GM19463 (cell line): ENCODE data around the gene ARFRP1.

Source experiments
- ATAC-seq: cut with Tn5 transposase; IDR thresholded peaks from one replicate; pipeline ENCODE4 v1.9.1; 2021; ENCODE audit warnings: mild to moderate bottlenecking, moderate library complexity; ENCODE audit not compliant: unreplicated experiment

ARFRP1 gene

DNA sequence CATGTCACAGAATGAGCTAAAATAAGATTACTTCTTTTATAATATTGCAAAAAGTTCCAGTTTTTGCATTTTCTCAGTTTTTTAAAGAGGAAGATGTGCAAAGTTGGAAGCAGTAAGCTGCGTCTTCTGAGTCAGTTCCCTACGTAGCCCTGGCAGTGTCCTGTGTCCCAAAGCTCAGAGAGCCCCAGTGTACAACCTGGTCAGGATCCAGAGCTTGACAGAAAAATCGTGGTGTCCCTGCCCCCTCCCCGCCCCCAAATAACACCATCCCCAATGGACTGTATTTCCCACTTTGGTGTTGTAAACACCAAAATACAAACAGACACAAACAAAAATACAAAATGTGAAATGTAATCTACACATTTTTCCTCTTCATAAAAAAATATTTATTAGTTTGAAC is 36.4 kb upstream of the ARFRP1 start:
- ATAC-seq = no peak

DNA sequence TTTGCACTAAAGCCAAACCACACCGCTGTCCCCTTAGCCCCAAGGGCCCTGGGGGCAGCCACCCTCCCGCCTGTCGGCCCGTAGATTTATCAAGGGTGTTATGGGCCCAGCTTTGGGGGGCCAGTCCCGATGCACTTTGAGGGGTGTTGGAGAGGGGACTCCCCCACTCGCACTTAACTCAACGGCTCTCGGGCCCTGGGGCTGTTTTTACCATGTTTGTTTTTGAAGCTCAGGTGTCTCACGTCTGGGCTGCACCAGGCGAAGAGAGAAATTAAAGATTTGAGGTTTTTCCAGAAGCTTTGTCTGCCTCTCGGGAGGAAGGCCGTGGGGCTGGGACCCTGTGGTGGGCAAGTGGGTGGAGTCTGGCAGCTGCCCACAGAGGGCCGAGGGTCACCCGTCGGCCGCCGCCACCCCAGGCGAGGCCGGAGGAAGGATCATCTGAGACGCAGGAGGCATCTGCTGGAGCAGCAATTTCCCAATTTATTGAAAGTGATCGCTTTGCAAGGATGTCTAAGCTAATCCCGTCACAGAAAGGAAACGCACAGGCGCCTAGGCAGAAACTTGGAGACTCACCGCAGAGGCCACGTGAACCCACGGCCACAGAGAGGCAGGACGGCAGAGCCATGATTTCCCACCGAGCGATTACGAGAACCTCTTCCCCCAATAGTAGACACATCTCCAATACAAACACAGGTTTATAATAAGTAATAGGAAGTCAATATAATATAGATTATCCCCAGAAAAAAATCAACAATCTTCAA is 35.6 kb upstream of the ARFRP1 start:
- ATAC-seq = no peak

DNA sequence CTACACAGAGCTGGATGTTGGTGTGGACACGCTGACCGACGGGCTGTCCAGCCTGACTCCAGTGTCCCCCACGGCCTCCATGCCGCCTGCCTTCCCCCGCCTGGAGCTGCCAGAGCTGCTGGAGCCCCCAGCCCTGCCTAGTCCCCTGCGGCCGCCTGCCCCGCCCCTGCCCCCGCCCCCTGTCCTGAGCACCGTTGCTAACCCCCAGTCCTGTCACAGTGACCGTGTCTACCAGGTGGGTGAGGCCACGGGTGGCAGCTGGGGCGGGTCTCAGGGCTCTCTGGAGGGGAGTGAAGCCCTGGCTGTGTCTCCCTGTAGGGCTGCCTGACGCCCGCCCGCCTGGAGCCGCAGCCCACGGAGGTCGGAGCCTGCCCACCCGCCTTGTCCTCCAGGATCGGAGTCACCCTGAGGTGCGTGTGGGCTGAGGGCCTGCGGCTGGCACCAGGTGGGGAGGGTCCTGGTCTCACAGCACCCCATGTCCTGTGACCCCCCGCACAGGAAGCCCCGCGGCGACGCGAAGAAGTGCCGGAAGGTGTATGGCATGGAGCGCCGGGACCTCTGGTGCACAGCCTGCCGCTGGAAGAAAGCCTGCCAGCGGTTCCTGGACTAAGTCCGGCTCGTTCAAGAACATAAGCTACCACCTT is 34.7 kb upstream of the ARFRP1 start:
- ATAC-seq = no peak

DNA sequence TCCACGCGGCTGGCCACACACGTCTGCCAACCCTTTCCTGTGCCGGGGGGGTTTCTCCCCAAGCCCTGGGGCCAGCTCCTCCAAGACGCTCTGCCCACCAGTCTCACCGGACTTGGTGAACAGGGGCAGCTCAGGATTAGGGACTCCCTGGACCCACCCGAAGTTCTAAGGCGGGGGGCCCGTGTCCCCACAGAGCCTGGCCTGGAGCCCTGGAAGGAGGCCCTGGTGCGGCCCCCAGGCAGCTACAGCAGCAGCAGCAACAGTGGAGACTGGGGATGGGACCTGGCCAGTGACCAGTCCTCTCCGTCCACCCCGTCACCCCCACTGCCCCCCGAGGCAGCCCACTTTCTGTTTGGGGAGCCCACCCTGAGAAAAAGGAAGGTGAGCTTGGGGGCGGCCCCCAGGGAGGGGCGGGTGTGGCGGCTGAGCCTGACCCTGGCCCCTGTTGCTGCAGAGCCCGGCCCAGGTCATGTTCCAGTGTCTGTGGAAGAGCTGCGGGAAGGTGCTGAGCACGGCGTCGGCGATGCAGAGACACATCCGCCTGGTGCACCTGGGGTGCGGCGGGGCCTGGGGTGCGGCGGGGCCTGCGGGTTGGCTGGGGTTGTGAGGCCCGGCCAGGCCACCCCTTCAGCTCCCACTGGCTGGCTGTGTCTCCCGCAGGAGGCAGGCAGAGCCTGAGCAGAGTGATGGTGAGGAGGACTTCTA is 34.1 kb upstream of the ARFRP1 start:
- no peak for ATAC-seq

DNA sequence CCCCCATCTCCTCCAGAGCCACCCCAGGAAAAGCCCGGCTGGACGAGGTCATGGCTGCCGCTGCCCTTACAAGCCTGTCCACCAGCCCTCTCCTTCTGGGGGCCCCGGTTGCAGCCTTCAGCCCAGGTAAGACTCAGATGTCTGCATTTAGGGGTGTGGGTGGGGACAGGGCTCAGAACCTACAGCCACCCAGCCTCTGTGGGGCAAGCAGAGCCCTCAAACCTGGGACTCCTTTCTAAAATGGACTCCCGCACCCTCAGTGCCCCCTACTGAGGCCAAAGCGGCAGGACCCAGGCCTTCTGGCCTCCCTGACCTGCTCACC is 33.5 kb upstream of the ARFRP1 start:
- no peak for ATAC-seq

DNA sequence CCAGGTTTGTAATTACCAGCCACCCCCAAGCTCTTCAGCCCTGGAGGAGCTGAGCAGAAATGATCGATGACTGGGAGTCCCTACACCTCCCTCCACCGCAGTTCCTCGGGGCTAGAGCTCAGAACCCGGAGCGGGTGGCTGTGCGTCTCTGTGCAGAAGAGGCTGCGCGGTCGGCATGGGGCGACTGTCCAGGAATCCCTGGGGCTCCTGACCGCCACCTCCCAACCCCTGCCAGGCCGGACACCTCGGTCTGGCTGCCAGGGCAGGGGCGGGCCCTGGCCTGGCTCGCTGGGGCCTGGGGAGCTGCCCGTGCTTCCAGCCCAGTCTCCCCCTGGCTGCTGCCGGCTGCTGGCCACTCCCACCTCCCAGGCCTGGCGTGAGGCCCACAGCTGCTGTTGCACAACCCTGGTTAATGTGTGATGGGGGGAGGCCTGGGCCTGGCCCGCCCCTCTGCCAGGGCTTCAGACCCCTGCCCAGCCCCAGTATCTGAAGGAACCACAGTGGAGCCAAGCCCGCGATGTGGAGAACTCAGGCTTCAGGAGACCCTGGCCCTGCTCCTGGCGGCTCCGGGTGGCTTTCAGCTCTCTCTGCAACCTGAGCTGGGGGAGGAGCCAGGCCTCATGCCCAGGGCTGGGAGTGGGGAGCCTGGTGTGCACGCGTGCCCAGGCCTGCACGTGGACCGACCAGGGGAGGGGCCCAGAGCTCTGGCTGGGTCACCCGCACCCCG is 33.0 kb upstream of the ARFRP1 start:
- no peak for ATAC-seq

DNA sequence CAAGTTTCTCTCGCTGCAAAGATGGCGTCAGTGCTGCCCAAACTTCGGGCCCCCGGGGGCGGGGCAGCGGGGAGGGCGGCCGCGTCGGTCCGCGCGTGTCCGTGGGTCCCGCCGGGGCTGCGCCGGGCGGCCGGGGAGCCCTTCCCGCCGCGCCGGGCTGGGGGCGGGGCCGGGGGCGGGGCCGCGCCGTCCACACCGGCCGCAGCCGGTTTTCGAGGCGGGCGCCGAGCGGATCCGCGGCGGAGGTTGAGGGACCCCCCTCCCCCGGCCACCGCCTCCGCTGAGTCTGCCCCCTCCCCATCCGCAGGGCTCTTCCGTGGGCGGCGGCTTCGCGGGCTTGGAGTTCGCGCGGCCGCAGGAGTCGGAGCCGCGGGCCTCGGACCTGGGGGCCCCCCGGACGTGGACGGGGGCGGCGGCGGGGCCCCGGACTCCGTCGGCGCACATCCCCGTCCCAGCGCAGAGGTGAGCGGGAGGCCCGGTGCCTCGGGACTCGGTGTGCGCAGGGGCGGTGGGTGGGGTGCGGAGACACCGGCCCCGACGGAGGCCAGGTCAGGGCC is 32.4 kb upstream of the ARFRP1 start:
- ATAC-seq = no peak

DNA sequence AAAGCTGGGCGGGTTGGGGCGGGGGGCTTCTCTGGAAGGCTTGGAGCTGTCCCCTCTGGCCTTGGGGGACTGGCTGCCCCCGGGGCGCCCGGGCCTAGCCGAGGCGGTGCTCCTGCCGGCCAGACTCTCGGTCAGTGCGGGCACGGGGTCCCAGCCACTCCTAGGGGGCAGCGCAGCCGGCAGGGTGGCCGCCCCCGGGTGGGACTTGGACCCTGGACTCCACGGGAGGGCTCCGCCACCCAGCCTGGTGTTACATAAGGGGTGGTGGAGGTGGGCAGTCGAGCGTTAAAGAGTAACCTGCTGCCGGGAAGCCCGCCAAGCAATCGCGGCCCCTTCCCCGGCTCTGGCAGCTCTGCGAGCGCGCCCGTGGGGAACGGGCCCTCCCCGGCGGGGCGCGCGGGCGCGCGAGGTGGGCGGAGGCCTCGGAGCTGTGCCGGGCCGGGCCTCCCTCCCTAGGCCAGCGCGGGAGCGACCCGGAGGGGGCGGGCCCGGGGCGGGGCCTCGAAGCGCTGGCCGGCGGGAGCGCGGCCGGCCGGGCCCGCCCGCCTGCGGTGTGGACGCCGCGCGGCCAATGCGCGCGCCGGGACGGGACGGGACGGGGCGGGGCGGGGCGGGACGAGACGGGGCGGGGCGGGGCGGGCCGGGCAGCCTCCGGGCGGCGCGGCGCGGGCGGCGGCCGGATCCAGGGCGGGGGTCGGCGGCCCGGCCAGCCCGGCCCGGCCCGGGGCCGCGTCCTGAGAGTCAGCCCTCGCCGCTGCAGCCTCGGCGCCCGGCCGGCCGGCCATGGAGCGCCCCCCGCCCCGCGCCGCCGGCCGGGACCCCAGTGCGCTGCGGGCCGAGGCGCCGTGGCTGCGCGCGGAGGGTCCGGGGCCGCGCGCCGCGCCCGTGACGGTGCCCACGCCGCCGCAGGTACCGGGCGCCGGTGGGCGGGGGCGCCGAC is 31.6 kb upstream of the ARFRP1 start, which contains the start of gene SLC2A4RG:
TSS of gene SLC2A4RG (plus strand) at position 647 of the 940 bp plus-strand sequence. CDS start at position 784, 137 bp downstream.
- peak; percentile 42 for ATAC-seq

DNA sequence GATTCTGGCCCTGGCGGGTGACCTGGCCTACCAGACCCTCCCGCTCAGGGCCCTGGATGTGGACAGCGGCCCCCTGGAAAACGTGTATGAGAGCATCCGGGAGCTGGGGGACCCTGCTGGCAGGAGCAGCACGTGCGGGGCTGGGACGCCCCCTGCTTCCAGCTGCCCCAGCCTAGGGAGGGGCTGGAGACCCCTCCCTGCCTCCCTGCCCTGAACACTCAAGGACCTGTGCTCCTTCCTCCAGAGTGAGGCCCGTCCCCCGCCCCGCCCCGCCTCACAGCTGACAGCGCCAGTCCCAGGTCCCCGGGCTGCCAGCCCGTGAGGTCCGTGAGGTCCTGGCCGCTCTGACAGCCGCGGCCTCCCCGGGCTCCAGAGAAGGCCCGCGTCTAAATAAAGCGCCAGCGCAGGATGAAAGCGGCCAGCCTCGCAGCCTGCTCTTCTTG is 30.9 kb upstream of the ARFRP1 start:
- ATAC-seq = no peak

DNA sequence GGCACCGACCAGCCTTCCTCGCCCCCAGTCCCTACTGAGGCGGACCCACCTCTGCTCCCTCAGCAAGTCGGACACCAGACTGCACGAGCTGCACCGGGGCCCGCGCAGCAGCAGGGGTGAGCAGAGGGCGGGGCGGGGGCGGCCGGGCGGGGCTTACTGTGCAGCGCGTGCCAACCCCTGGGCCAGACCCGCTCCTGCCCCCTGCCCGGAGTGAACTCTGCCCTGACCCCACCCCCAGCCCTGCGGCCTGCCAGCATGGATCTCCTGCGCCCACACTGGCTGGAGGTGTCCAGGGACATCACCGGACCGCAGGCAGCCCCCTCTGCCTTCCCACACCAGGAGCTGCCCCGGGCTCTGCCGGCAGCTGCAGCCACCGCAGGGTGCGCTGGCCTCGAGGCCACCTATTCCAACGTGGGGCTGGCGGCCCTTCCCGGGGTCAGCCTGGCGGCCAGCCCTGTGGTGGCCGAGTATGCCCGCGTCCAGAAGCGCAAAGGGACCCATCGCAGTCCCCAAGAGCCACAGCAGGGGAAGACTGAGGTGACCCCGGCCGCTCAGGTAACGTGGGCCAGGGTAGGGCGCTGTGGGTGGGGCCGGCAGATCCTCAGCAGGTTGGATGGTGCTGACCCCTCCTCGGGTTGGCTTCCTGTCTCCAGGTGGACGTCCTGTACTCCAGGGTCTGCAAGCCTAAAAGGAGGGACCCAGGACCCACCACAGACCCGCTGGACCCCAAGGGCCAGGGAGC is 30.3 kb upstream of the ARFRP1 start:
- ATAC-seq = no peak

DNA sequence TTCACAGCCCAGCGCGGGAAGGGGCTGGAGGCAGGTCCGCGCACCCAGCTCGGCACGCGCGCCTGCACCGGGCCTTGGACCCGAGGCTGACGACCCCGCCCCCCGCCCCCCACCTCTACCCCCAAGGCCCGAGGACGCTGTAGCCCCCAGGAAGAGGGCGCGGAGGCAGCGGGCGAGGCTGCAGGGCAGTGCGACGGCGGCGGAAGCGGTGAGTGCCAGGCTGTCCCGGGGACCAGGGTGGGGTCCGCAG is 29.8 kb upstream of the ARFRP1 start:
- no peak for ATAC-seq

DNA sequence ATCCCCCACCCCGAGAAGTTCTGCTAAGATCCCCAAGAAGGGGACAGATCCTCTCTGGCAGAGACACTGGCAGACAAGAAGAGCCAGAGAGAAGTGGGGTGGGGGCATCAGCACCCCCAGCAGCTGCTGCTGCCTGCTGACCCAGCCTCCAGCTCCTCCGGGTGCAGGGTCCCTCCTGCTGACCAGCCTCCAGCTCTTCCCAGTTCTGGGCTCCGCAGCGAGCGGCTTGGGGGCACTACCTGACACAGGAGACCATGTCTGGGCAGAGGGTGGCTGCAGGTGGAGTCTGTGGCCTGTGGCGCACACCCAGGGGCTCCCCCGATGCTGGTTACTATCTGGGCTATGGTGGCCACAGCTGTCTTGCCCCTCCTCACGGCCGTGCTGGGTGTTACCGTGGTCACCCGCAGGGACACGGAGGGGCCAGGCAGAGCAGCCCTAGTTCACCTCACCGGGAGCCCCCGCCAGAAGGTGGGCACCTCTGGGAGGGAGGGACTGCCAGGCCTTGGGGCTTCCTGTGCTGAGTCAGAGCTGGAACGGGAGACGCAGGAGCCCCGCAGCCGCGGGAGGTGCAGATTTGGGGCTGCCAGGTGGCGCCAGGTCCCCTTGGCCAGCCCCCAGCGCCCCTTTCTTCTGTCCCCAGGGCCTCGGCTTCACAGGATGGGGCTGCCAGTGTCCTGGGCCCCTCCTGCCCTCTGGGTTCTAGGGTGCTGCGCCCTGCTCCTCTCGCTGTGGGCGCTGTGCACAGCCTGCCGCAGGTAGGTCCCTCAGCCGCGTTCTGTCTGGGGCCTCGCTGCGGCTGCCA is 29.3 kb upstream of the ARFRP1 start:
- no peak for ATAC-seq

DNA sequence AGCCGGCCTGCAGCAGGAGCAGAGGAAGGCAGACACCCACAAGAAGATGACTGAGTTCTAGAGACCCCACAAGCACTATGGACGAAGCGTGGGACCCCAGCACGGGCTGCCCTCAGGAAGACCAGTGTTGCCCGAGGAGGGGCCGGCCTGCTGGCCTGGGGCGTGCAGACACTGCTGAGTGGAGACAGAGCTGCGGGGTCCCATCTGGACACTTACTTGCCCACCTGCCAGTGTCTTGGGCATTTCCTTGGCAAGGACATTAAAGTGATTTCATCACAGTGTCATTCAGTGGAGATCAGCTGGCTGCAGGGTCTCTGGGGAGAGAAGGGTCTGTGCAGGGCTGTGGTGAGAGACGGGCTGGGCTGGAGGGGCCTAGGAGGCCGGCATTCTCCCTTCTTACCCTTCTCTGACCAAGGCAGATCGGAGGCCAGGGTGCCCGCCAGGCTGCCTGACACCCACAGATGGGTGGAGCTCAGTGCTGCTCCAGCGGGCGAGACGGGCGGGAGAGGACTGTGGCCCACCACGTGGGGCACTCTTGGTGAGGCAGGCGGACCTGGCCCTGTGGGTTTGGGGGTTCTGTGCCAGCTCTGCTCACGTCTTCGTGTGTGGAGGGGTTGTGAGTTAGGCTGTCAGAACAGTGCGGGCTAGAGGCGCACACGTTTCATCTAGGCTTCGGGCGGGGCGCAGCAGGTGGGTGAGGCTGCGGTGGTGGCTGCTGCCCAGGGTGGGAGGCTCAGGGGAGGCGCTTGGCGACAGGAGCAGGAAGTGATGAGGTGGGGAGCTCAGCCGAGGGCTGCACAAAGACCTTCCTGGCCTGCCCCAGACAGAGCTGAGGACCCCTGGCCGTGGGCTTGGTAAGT is 28.3 kb upstream of the ARFRP1 start, which contains the start of gene LIME1:
TSS of gene LIME1 (plus strand) at position 806 of the 860 bp plus-strand sequence. CDS start 886 bp downstream, outside the sequence.
- peak; percentile 26 for ATAC-seq

DNA sequence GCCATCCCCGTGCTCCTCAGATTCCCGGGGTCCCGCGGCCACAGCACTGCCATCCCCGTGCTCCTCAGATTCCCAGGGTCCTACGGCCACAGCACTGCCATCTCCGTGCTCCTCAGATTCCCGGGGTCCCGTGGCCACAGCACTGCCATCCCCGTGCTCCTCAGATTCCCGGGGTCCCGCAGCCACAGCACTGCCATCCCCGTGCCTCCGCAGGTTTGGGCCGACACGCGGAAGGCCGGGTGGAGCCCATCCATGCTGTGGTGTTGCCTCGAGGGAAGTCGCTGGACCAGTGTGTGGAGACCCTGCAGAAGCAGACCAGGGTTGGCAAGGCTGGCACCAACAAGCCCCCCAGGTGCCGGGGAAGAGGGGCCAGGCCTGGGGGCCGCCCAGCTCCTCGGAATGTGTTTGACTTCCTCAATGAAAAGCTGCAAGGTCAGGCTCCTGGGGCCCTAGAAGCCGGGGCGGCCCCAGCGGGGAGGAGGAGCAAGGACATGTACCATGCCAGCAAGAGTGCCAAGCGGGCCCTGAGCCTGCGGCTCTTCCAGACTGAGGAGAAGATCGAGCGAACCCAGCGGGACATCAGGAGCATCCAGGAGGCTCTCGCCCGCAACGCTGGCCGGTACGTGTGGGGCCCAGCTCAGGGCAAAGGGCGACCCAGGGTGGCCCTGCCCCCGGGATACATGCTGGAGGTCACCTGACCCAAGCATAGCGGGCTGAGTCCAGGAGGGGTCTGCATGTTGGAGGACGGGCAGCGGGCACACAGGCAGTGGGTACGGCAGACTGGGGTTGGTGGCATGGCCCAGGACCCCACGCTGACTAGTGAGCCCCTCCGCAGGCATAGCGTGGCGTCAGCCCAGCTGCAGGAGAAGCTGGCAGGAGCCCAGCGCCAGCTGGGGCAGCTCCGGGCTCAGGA is 27.4 kb upstream of the ARFRP1 start:
- ATAC-seq = no peak

DNA sequence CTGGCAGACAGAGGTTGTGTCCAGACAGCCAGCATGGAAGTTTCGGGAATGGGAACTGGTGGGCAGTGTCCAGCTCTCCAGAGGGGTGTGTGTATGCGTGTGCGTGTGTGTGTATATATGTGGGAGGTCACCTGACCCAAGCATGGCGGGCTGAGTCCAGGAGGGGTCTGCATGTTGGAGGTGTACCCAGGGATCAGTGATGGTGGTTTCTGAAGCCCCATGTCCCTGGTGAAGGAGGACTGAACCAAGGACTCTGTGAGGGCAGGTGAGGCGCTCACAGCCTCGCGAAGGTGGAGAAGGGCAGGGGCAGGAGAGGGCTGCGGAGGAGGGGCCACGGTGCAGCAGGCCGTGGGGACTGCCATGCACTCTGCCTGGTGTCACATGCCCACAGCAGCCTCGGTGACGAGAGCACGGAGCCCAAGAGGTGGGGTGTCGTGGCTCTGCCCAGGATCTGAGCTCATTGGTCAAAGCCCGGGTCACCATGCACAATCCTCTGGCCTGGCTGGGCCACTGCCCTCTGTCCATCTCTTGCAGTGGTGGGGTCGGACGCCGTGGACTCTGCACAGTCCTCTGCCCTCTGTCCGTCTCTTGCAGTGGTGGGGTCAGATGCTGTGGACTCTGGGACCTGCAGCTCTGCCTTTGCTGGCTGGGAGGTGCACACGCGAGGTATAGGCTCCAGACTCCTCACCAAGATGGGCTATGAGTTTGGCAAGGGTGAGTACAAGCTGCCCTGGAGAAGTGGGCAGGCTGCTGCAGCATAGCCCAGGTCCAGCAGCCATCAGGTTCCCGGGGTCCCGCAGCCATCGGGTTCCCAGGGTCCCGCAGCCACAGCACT is 26.6 kb upstream of the ARFRP1 start:
- no peak for ATAC-seq
